AG10803 (cell line): Measurements from ENCODE around the gene RBM12.

Experiments
- DNase-seq: peaks from one replicate; pipeline ENCODE4 v3.0.0; 2010; ENCODE audit warnings: low read depth
- H3K4me3 ChIP-seq: 2 replicates; pipeline ENCODE4 v1.5.1; 2011; ENCODE audit warnings: mild to moderate bottlenecking, low read length, control low read depth
- CTCF ChIP-seq: conservative IDR thresholded peaks from 2 replicates; pipeline ENCODE4 v1.5.1; 2011; ENCODE audit warnings: mild to moderate bottlenecking, low read length, control low read depth, inconsistent platforms

Gene RBM12

GRCh38 chr20:35638751-35639150 is 25.9 kb downstream of the RBM12 start:
- DNase-seq = no peak
- H3K4me3 ChIP-seq = no peak overlapping the region
- no peak for TF ChIP-seq CTCF

GRCh38 chr20:35637276-35637675 is 27.4 kb downstream of the RBM12 start:
- TF ChIP-seq CTCF = no peak
- H3K4me3 ChIP-seq = no peak overlapping the region
- DNase-seq = no peak

GRCh38 chr20:35636095-35636494 is 28.6 kb downstream of the RBM12 start:
- no peak overlapping the region for H3K4me3 ChIP-seq
- no peak for DNase-seq
- TF ChIP-seq CTCF = no peak

- DNase-seq = no peak
- no peak overlapping the region for H3K4me3 ChIP-seq
- TF ChIP-seq CTCF = no peak
These were observed 29.0 kb downstream of the RBM12 start for GRCh38 chr20:35635652-35636051.

- H3K4me3 ChIP-seq = no peak overlapping the region
- no peak for TF ChIP-seq CTCF
- DNase-seq = no peak
These were observed 32.1 kb downstream of the RBM12 start for GRCh38 chr20:35632539-35633115.

GRCh38 chr20:35630636-35631035 is 34.1 kb downstream of the RBM12 start:
- H3K4me3 ChIP-seq = no peak overlapping the region
- TF ChIP-seq CTCF = no peak
- no peak for DNase-seq

- no peak for TF ChIP-seq CTCF
- no peak overlapping the region for H3K4me3 ChIP-seq
- no peak for DNase-seq
These were observed 35.1 kb downstream of the RBM12 start for GRCh38 chr20:35629427-35630145.
